Large intestine (tissue), 3 donors: Measurements from ENCODE around the gene ALPL. TPM values are rescaled to one million over a fixed set of nuclear protein-coding genes. Genes with fewer than 3 reads are reported as not detected.
A peak's percentile ranks its signal among the peaks of the same experiment; 100 is the strongest.

ENCODE experiments used
- DNase-seq, 2 donors: peaks; one replicate each; pipeline versions ENCODE4 v3.0.0 to v3.0.0-alpha.2; 2013
- H3K27ac ChIP-seq: one replicate; pipeline ENCODE4 v1.5.1; 2013; ENCODE audit warnings: low read length
- H3K27me3 ChIP-seq: 2 replicates; pipeline ENCODE4 v1.6.1; 2013; ENCODE audit warnings: low read length; ENCODE audit not compliant: control insufficient read depth, insufficient read depth
- H3K36me3 ChIP-seq: 2 replicates; pipeline ENCODE4 v1.6.1; 2013; ENCODE audit warnings: low read length; ENCODE audit not compliant: control insufficient read depth, insufficient read depth
- H3K4me1 ChIP-seq: one replicate; pipeline ENCODE4 v1.6.1; 2013; ENCODE audit warnings: low read length; ENCODE audit not compliant: control insufficient read depth, insufficient read depth
- H3K4me3 ChIP-seq: one replicate; pipeline ENCODE4 v1.5.1; 2013; ENCODE audit warnings: low read length
- H3K9me3 ChIP-seq: one replicate; pipeline ENCODE4 v1.6.1; 2013; ENCODE audit warnings: mild to moderate bottlenecking, low read depth, low read length, moderate library complexity; ENCODE audit not compliant: control insufficient read depth
- WGBS: methylation state at CpG from one replicate; pipeline ENCODE4 v1.1.5; 2013; ENCODE audit warnings: low lambda C conversion rate; ENCODE audit not compliant: insufficient coverage; 5-methylcytosine and 5-hydroxymethylcytosine counted together
- polyA plus RNA-seq: library from polyadenylated mRNA; unstranded; fragments of 120-200 nt; gene quantifications from one replicate; pipeline ENCODE4 v1.2.1, GENCODE V29; 2013

Gene ALPL
- polyA plus RNA-seq, 1 donor, result 1.5 TPM

GRCh38 chr1:21576798-21577187, 67.6 kb downstream of the ALPL start:
- no peaks in the 10 kb centered on the region for H3K36me3 ChIP-seq
- 100% methylated on average over 1 of the region's 5 CpGs for WGBS
- H3K27me3 ChIP-seq, result no peaks in the 10 kb centered on the region
- peaks cover 4% of the 10 kb centered on the region for H3K9me3 ChIP-seq
- no peak overlapping the region for H3K4me3 ChIP-seq
- no peak overlapping the region for H3K27ac ChIP-seq
- H3K4me1 ChIP-seq, result no peaks in the 10 kb centered on the region
- DNase-seq, result no peak

DNA sequence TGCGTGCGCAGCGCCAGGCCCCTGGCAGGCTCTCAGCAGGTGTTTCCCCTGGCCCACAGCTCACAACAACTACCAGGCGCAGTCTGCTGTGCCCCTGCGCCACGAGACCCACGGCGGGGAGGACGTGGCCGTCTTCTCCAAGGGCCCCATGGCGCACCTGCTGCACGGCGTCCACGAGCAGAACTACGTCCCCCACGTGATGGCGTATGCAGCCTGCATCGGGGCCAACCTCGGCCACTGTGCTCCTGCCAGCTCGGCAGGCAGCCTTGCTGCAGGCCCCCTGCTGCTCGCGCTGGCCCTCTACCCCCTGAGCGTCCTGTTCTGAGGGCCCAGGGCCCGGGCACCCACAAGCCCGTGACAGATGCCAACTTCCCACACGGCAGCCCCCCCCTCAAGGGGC, 68.1 kb downstream of the ALPL start:
- peaks cover 4% of the 10 kb centered on the region for H3K9me3 ChIP-seq
- no peak overlapping the region for H3K4me3 ChIP-seq
- H3K4me1 ChIP-seq, result no peaks in the 10 kb centered on the region
- no peak overlapping the region for H3K27ac ChIP-seq
- H3K27me3 ChIP-seq, result no peaks in the 10 kb centered on the region
- no peak for DNase-seq
- WGBS, result no CpG with 5 or more reads among the region's 26 CpGs
- H3K36me3 ChIP-seq, result no peaks in the 10 kb centered on the region

GRCh38 chr1:21577933-21578332, 68.7 kb downstream of the ALPL start:
- Histone ChIP-seq H3K27me3 (no peaks in the 10 kb centered on the region), H3K4me1 (no peaks in the 10 kb centered on the region), H3K36me3 (no peaks in the 10 kb centered on the region), H3K27ac (no peak overlapping the region), H3K4me3 (no peak overlapping the region), H3K9me3 (peaks cover 4% of the 10 kb centered on the region)
- no CpG with 5 or more reads among the region's 9 CpGs for WGBS
- DNase-seq, result no peak

- 100% methylated on average over 1 of the region's 3 CpGs for WGBS
- Histone ChIP-seq H3K9me3 (peaks cover 4% of the 10 kb centered on the region), H3K36me3 (no peaks in the 10 kb centered on the region), H3K4me3 (no peak overlapping the region), H3K27me3 (no peaks in the 10 kb centered on the region), H3K27ac (no peak overlapping the region), H3K4me1 (no peaks in the 10 kb centered on the region)
- peak in 1 of 2 donors; percentile 51 for DNase-seq
Measured at GRCh38 chr1:21579791-21580190, 70.6 kb downstream of the ALPL start.

GRCh38 chr1:21584096-21584495, 74.9 kb downstream of the ALPL start:
- H3K36me3 ChIP-seq, result no peaks in the 10 kb centered on the region
- no peaks in the 10 kb centered on the region for H3K27me3 ChIP-seq
- no peak for DNase-seq
- no peak overlapping the region for H3K4me3 ChIP-seq
- H3K27ac ChIP-seq, result no peak overlapping the region
- H3K4me1 ChIP-seq, result peaks cover 9% of the 10 kb centered on the region
- WGBS, result no CpG with 5 or more reads among the region's 10 CpGs
- H3K9me3 ChIP-seq, result no peaks in the 10 kb centered on the region

DNA sequence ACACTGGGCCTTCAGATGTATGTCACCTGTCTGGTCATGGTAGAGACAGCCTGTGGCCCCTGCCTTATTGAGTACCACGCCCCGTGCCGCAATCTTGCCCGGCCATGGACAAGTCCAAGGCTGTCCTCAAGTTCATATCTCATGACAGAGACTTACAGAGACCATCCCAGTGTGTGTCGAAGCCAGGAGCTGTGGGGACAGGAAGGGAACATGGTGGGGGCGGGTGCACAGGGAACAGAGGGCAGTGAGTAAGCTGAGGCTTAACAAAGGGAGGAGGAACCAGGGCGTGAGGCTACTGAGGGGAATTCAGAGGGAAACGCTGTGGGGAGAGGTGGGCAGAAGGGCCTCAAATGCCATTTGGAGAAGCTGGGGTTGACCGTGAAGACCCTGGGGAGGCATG, 75.8 kb downstream of the ALPL start:
- DNase-seq, result peak in 1 of 2 donors; percentile 59
- Histone ChIP-seq H3K27ac (no peak overlapping the region), H3K27me3 (no peaks in the 10 kb centered on the region), H3K36me3 (no peaks in the 10 kb centered on the region), H3K9me3 (no peaks in the 10 kb centered on the region), H3K4me3 (no peak overlapping the region), H3K4me1 (peaks cover 9% of the 10 kb centered on the region)
- WGBS, result no CpG with 5 or more reads among the region's 9 CpGs

- Histone ChIP-seq H3K4me3 (no peak overlapping the region), H3K27me3 (no peaks in the 10 kb centered on the region), H3K27ac (no peak overlapping the region), H3K36me3 (no peaks in the 10 kb centered on the region), H3K4me1 (peaks cover 9% of the 10 kb centered on the region), H3K9me3 (no peaks in the 10 kb centered on the region)
- no CpG with 5 or more reads among the region's 12 CpGs for WGBS
- DNase-seq, result no peak
Measured at GRCh38 chr1:21586222-21586621, 77.0 kb downstream of the ALPL start.

GRCh38 chr1:21586846-21587601, 77.8 kb downstream of the ALPL start:
- no CpG with 5 or more reads among the region's 24 CpGs for WGBS
- Histone ChIP-seq H3K27ac (no peak overlapping the region), H3K27me3 (no peaks in the 10 kb centered on the region)

GRCh38 chr1:21587602-21587953, 78.4 kb downstream of the ALPL start:
- Histone ChIP-seq H3K4me1 (peaks cover 9% of the 10 kb centered on the region), H3K9me3 (no peaks in the 10 kb centered on the region), H3K27ac (no peak overlapping the region), H3K27me3 (no peaks in the 10 kb centered on the region), H3K4me3 (no peak overlapping the region), H3K36me3 (no peaks in the 10 kb centered on the region)
- no CpG with 5 or more reads among the region's 5 CpGs for whole genome bisulfite sequencing
- no peak for DNase-seq

More at GRCh38 chr1:21586846-21587601, 77.8 kb downstream of the ALPL start:
- Histone ChIP-seq H3K36me3 (no peaks in the 10 kb centered on the region), H3K4me1 (peaks cover 9% of the 10 kb centered on the region), H3K9me3 (no peaks in the 10 kb centered on the region), H3K4me3 (no peak overlapping the region)
- DNase-seq, result peak; percentile 44 to 71

GRCh38 chr1:21589618-21590017, 80.4 kb downstream of the ALPL start:
- no peak overlapping the region for H3K27ac ChIP-seq
- WGBS, result no CpG with 5 or more reads among the region's 5 CpGs
- H3K4me3 ChIP-seq, result no peak overlapping the region
- no peaks in the 10 kb centered on the region for H3K9me3 ChIP-seq
- peaks cover 3% of the 10 kb centered on the region for H3K36me3 ChIP-seq
- DNase-seq, result no peak
- no peaks in the 10 kb centered on the region for H3K27me3 ChIP-seq
- H3K4me1 ChIP-seq, result peaks cover 9% of the 10 kb centered on the region
